GM23248 (cell line): ENCODE measurements around the gene RAB31. TPM values are rescaled to one million over a fixed set of nuclear protein-coding genes. Genes with fewer than 3 reads are reported as not detected.

ENCODE experiments used
- DNase-seq: peaks from one replicate; pipeline ENCODE4 v3.0.0-alpha.2; 2015
- H2AFZ ChIP-seq: fragments of 200-600 bp; sonication (generic); 2 replicates; pipeline ENCODE4 v1.6.1; 2016; ENCODE audit warnings: antibody characterized with exemption
- H3F3A ChIP-seq: fragments of 200-600 bp; sonication (generic); 2 replicates; pipeline ENCODE4 v1.6.1; 2016; ENCODE audit warnings: mild to moderate bottlenecking, antibody characterized with exemption, mixed run types; ENCODE audit not compliant: insufficient read depth
- H3K27ac ChIP-seq: fragments of 200-600 bp; sonication (generic); 2 replicates; pipeline ENCODE4 v1.5.1; 2016; ENCODE audit warnings: mild to moderate bottlenecking
- H3K27me3 ChIP-seq: fragments of 200-600 bp; sonication (generic); replicated peaks from 2 replicates; pipeline ENCODE4 v1.6.1; 2016; ENCODE audit warnings: mild to moderate bottlenecking; ENCODE audit not compliant: insufficient read depth
- H3K36me3 ChIP-seq: fragments of 200-600 bp; sonication (generic); 2 replicates; pipeline ENCODE4 v1.6.1; 2016; ENCODE audit warnings: low read depth, mild to moderate bottlenecking
- H3K4me1 ChIP-seq: fragments of 200-600 bp; sonication (generic); 2 replicates; pipeline ENCODE4 v1.6.1; 2016; ENCODE audit warnings: mild to moderate bottlenecking; ENCODE audit not compliant: insufficient read depth
- H3K4me2 ChIP-seq: fragments of 200-600 bp; sonication (generic); one replicate; pipeline ENCODE4 v1.6.1; 2016; ENCODE audit warnings: mild to moderate bottlenecking; ENCODE audit not compliant: unreplicated experiment
- H3K4me3 ChIP-seq: fragments of 200-600 bp; sonication (generic); 2 replicates; pipeline ENCODE4 v1.5.1; 2016; ENCODE audit warnings: mild to moderate bottlenecking
- H3K79me2 ChIP-seq: fragments of 200-600 bp; sonication (generic); 2 replicates; pipeline ENCODE4 v1.6.1; 2016; ENCODE audit warnings: mild to moderate bottlenecking; ENCODE audit not compliant: insufficient read depth
- H3K9ac ChIP-seq: fragments of 200-600 bp; sonication (generic); 2 replicates; pipeline ENCODE4 v1.6.1; 2016; ENCODE audit warnings: mild to moderate bottlenecking
- H3K9me2 ChIP-seq: fragments of 200-600 bp; sonication (generic); 2 replicates; pipeline ENCODE4 v1.6.1; 2016; ENCODE audit warnings: mixed run types, mild to moderate bottlenecking, moderate library complexity; ENCODE audit not compliant: insufficient read depth
- H3K9me3 ChIP-seq: fragments of 200-600 bp; sonication (generic); one replicate; pipeline ENCODE4 v1.6.1; 2017; ENCODE audit warnings: low read depth
- H4K20me1 ChIP-seq: fragments of 200-600 bp; sonication (generic); 2 replicates; pipeline ENCODE4 v1.6.0; 2016; ENCODE audit not compliant: insufficient read depth
- EZH2 ChIP-seq: fragments of 200-600 bp; sonication (generic); IDR thresholded peaks from 2 replicates; pipeline ENCODE4 v1.6.1; 2018; ENCODE audit warnings: antibody characterized with exemption, mild to moderate bottlenecking; ENCODE audit not compliant: insufficient read depth, poor library complexity, severe bottlenecking
- EZH2phosphoT487 ChIP-seq: fragments of 200-600 bp; sonication (generic); IDR thresholded peaks from 2 replicates; pipeline ENCODE4 v1.6.1; 2018; ENCODE audit warnings: antibody characterized with exemption, moderate library complexity, mild to moderate bottlenecking, low read depth; ENCODE audit not compliant: insufficient read depth
- WGBS, 2 experiments: methylation state at CpG; one replicate each; pipeline ENCODE4 v1.1.6; 2015 to 2017; ENCODE audit warnings: low lambda C conversion rate in 2 of 2, low coverage in 1 of 2; ENCODE audit errors: missing lambda C conversion rate in 2 of 2; 5-methylcytosine and 5-hydroxymethylcytosine counted together
- in situ Hi-C: fragments of 300-500 bp; cut with MboI; formaldehyde crosslinking; loops from 2 replicates; pipeline ENCODE4 v1.15.0; 2020
- polyA plus RNA-seq: library from polyadenylated mRNA; unstranded; fragments of >200 nt; fragmentation: Nextera tagmentation; extraction: Ambion mirVana; gene quantifications from 2 replicates; pipeline ENCODE4 v1.2.1, GENCODE V29; 2016
- total RNA-seq: library from RNA; depleted of rRNA; stranded (reverse); fragments of >200 nt; shearing (Covaris generic); gene quantifications from 2 replicates; pipeline ENCODE4 v1.2.3, GENCODE V29; 2014

Gene RAB31
- total and polyA plus RNA-seq, 2 experiments from 2014 or later: 49.2 to 144 TPM

DNA sequence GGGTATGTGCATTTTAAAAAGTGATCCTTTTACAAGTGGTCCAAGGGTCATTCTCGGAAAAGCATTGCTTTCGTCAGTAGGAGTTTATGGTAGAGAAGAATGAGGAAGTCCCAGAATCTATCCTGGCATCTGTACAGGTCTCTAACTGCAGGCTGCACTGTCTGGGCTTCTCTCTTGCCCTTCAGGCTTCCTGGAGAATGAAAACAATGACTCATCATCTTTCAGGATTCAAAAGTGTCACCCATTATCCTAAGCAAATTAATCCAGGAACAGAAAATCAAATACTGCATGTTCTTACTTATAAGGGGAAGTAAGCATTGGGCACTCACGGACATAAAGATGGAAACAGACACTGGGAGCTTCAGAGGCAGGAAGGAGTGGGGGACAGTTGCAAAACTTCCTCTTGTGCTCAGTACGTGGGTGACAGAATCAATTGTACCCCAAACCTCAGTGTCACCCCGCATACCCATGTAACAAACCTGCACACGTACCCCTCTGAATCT, 117.5 kb downstream of the RAB31 start:
- in situ Hi-C loops: no loop called here

DNA sequence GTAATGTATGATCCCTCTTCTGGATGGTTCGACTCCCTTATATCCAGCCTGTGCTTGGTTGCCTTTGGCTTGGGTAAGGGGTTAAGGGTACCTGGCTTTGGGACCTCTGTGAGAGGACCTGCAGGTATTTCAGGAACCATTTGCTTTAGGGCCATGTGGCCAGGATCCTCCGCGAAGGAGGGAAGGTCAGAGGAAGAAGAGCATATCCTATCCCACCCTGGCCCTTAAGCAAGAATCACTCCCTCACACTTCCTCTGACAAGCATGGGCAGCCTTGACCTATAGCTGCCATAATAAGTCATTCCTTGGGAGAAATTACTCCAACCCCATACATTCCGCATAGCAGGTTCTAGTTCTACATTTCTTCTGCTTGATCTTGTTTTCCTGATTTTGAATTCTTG, 118.6 kb downstream of the RAB31 start:
- TF ChIP-seq EZH2phosphoT487 (no peak), EZH2 (no peak)
- DNase-seq: no peak
- peaks cover 52% of the 10 kb centered on the region for H3K4me1 ChIP-seq

More for the DNA sequence above, 117.5 kb downstream of the RAB31 start:
- Histone ChIP-seq H3F3A (peaks cover 40% of the 10 kb centered on the region; the same call in 1 of the 2 replicates), H3K9ac (peak overlapping the region; percentile 49; the same call in 1 of the 2 replicates), H3K9me2 (no peaks in the 10 kb centered on the region), H3K4me2 (peak overlapping the region; percentile 63), H2AFZ (no peak overlapping the region), H3K4me1 (peaks cover 52% of the 10 kb centered on the region), H3K27ac (peak overlapping the region; percentile 74), H4K20me1 (no peaks in the 10 kb centered on the region), H3K9me3 (no peaks in the 10 kb centered on the region), H3K79me2 (peaks cover 35% of the 10 kb centered on the region), H3K36me3 (no peaks in the 10 kb centered on the region), H3K27me3 (no peaks in the 10 kb centered on the region), H3K4me3 (no peak overlapping the region)
- peak; percentile 89 for DNase-seq
- TF ChIP-seq EZH2phosphoT487 (no peak), EZH2 (no peak)
- WGBS, 2 experiments: 40 to 43% methylated on average over 6 of the region's 6 CpGs

DNA sequence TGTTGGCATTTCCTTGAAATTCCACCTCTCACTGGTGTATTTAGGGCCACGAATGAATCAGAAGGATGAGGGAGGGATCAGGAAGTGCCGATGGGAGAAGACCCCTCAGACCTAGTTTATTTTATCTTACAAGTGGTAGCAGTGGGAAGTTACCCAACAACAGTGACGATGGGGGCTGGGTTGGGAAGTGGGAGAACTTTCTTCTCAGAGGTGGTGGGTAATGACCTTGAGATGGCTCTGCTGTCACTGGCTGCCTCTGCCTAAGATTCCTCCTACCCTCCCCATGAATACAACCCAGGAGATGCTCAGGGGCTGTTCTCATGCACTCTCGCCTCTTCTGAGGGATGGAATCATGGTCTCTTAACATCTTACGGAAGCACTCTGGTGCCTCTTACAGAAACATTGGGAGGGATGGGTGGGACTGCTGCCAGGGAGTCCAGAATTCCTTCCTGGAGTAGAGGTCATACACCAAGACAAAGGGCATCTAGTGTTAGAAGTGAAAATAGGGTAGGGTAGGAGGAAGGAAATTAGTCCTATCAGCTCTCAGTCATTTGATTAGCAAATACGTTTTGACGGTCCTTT, 119.2 kb downstream of the RAB31 start:
- Histone ChIP-seq H3K9me2 (no peaks in the 10 kb centered on the region), H3K9ac (no peak overlapping the region; the same call in 1 of the 2 replicates)
- DNase-seq: no peak

More for the DNA sequence above, 118.6 kb downstream of the RAB31 start:
- WGBS, 2 experiments: 95 to 98% methylated on average over 4 of the region's 4 CpGs
- in situ Hi-C loops: no loop called here
- Histone ChIP-seq H3K4me2 (no peak overlapping the region), H3F3A (peaks cover 40% of the 10 kb centered on the region; the same call in 1 of the 2 replicates), H3K9me2 (no peaks in the 10 kb centered on the region), H3K36me3 (no peaks in the 10 kb centered on the region), H3K9me3 (no peaks in the 10 kb centered on the region), H4K20me1 (no peaks in the 10 kb centered on the region), H3K27me3 (no peaks in the 10 kb centered on the region), H3K4me3 (no peak overlapping the region), H3K79me2 (peaks cover 41% of the 10 kb centered on the region), H2AFZ (no peak overlapping the region), H3K9ac (no peak overlapping the region), H3K27ac (no peak overlapping the region)

DNA sequence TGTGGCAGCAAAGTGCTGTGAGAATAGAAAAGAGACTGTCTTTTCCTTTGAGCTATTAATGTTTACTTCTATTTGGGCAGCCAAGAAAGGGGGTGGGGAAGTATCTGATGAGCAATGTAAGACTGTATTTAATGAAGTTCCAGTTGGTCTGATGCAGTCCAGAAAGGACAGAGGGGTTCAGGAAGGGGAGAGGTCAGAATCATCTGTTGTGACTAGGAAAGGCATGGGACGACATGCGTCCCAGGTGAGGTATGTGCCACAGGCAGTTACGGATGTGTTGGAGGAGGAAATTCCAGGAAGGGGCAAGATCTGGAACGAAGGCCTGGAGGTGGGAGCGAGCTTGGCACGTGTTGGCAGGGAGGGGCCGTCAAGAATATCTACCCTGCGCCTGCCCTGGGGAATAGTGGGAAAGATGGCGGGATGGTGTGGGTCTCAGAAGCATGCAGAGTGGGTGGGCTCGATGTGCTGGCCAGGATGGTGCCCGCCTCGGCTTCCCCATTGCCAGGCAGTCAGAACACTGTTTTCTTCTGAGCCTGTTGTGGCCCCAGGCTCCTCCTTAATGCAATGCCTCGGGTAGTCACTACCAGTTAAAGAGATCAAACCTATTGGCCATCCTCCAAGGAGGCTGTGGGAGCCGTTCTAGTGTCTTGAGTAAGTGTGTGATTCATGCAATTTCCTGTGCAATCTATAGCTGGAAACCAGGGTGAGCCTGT, 119.8 kb downstream of the RAB31 start:
- Histone ChIP-seq H3K9ac (peak overlapping the region; percentile 57), H4K20me1 (no peaks in the 10 kb centered on the region), H3K27me3 (no peaks in the 10 kb centered on the region), H3F3A (peaks cover 40% of the 10 kb centered on the region; the same call in 1 of the 2 replicates), H3K4me2 (peak overlapping the region; percentile 67), H3K79me2 (peaks cover 41% of the 10 kb centered on the region), H3K27ac (peak overlapping the region; percentile 82), H3K4me3 (peak overlapping the region; percentile 23; the same call in 1 of the 2 replicates), H2AFZ (no peak overlapping the region), H3K9me2 (no peaks in the 10 kb centered on the region), H3K36me3 (no peaks in the 10 kb centered on the region), H3K4me1 (peaks cover 52% of the 10 kb centered on the region), H3K9me3 (no peaks in the 10 kb centered on the region)
- in situ Hi-C loops: no loop called here
- WGBS, 2 experiments: 49 to 53% methylated on average over 14 of the region's 14 CpGs
- peak; percentile 99 for DNase-seq
- TF ChIP-seq EZH2: no peak
- no peak for TF ChIP-seq EZH2phosphoT487

More for the DNA sequence above, 119.2 kb downstream of the RAB31 start:
- H3K4me2 ChIP-seq: peak overlapping the region; percentile 46
- H3K36me3 ChIP-seq: no peaks in the 10 kb centered on the region
- in situ Hi-C loops: no loop called here
- WGBS, 2 experiments: 97% methylated on average over 7 of the region's 7 CpGs
- H3K9me3 ChIP-seq: no peaks in the 10 kb centered on the region
- peaks cover 41% of the 10 kb centered on the region for H3K79me2 ChIP-seq
- H2AFZ ChIP-seq: no peak overlapping the region
- H4K20me1 ChIP-seq: no peaks in the 10 kb centered on the region
- peaks cover 52% of the 10 kb centered on the region for H3K4me1 ChIP-seq
- no peak overlapping the region for H3K4me3 ChIP-seq
- H3K27ac ChIP-seq: peak overlapping the region; percentile 82
- no peaks in the 10 kb centered on the region for H3K27me3 ChIP-seq
- peaks cover 40% of the 10 kb centered on the region; the same call in 1 of the 2 replicates for H3F3A ChIP-seq
- no peak for TF ChIP-seq EZH2
- TF ChIP-seq EZH2phosphoT487: no peak
